ENCODE results near the gene TMEM245.

Gene TMEM245

GRCh38 chr9:109020581-109021511 lies 98.9 kb downstream of the TMEM245 start:
- no peak for DNase-seq

- DNase-seq = no peak
Measured at GRCh38 chr9:109020113-109020512, 99.6 kb downstream of the TMEM245 start.

- no peak for DNase-seq
Measured at GRCh38 chr9:109019420-109019819, 100.3 kb downstream of the TMEM245 start.

GRCh38 chr9:109017493-109017892 lies 102.3 kb downstream of the TMEM245 start:
- DNase-seq = no peak

GRCh38 chr9:109017061-109017460 lies 102.7 kb downstream of the TMEM245 start:
- DNase-seq = no peak

- no peak for DNase-seq
Measured at GRCh38 chr9:109016132-109016531, 103.6 kb downstream of the TMEM245 start.

- DNase-seq = no peak
Measured at GRCh38 chr9:109014608-109015280, 105.0 kb downstream of the TMEM245 start.

GRCh38 chr9:109013679-109014607 lies 105.8 kb downstream of the TMEM245 start:
- DNase-seq = no peak

GRCh38 chr9:109012876-109013678 lies 106.7 kb downstream of the TMEM245 start, which contains the start of gene CTNNAL1:
CTNNAL1 (minus strand) TSS chr9:109013499; CDS start chr9:109013442, 57 bp downstream.
- peak; percentile 91 for DNase-seq

- peak; percentile 67 for DNase-seq
Measured at GRCh38 chr9:109012009-109012875, 107.5 kb downstream of the TMEM245 start.

- no peak for DNase-seq
Measured at GRCh38 chr9:109011231-109011671, 108.5 kb downstream of the TMEM245 start.

- peak; percentile 76 for DNase-seq
Measured at GRCh38 chr9:109010746-109011145, 109.0 kb downstream of the TMEM245 start.

GRCh38 chr9:109005678-109006077 lies 114.1 kb downstream of the TMEM245 start:
- DNase-seq = no peak

- no peak for DNase-seq
Measured at GRCh38 chr9:109003116-109003515, 116.6 kb downstream of the TMEM245 start.

- no peak for DNase-seq
Measured at GRCh38 chr9:109002141-109002540, 117.6 kb downstream of the TMEM245 start.

GRCh38 chr9:109001275-109001676 lies 118.5 kb downstream of the TMEM245 start:
- DNase-seq = no peak

- DNase-seq = no peak
Measured at GRCh38 chr9:108997112-108997511, 122.6 kb downstream of the TMEM245 start.

GRCh38 chr9:108996643-108997042 lies 123.1 kb downstream of the TMEM245 start:
- DNase-seq = no peak

- no peak for DNase-seq
Measured at GRCh38 chr9:108994695-108995094, 125.1 kb downstream of the TMEM245 start.

- DNase-seq = no peak
Measured at GRCh38 chr9:108991479-108991878, 128.3 kb downstream of the TMEM245 start.

- no peak for DNase-seq
Measured at GRCh38 chr9:108983885-108984284, 135.9 kb downstream of the TMEM245 start.

Measured in stimulated activated CD4-positive, alpha-beta T cell treated with anti-CD3 and anti-CD28 coated beads, Interleukin-15, amount 100 ng/mL, for 24 hours (primary cell).